Skeletal muscle tissue (tissue), 4 donors: ENCODE results near the gene CMTM2. TPM values are rescaled to one million over a fixed set of nuclear protein-coding genes. Genes with fewer than 3 reads are reported as not detected.
"Not testable (repeated sequence)": the region's sequence is repeated elsewhere in the genome, so short reads cannot be mapped to it uniquely, and the experiment has no call there.

ENCODE experiments used
- H3K27ac ChIP-seq: one replicate; pipeline ENCODE4 v1.7.0; 2013; ENCODE audit warnings: mild to moderate bottlenecking, low read depth, low read length, inconsistent platforms
- H3K27me3 ChIP-seq, 3 donors: one replicate each; pipeline ENCODE4 v1.7.0; 2013; ENCODE audit warnings: low read length in 3 of 3; ENCODE audit not compliant: control insufficient read depth in 3 of 3, insufficient read depth in 3 of 3
- H3K36me3 ChIP-seq, 3 donors: one replicate each; pipeline ENCODE4 v1.7.0; 2013; ENCODE audit warnings: low read length in 3 of 3; ENCODE audit not compliant: control insufficient read depth in 3 of 3, insufficient read depth in 3 of 3
- H3K4me1 ChIP-seq, 3 donors: one replicate each; pipeline ENCODE4 v1.7.0; 2013; ENCODE audit warnings: low read length in 3 of 3, mild to moderate bottlenecking in 3 of 3; ENCODE audit not compliant: control insufficient read depth in 3 of 3, insufficient read depth in 3 of 3
- H3K4me3 ChIP-seq, 3 donors: one replicate each; pipeline ENCODE4 v1.7.0; 2013; ENCODE audit warnings: low read length in 3 of 3
- H3K9ac ChIP-seq, 3 donors: one replicate each; pipeline ENCODE4 v1.7.0; 2013; ENCODE audit warnings: low read length in 3 of 3, mild to moderate bottlenecking in 3 of 3, moderate library complexity in 2 of 3, low read depth in 1 of 3
- H3K9me3 ChIP-seq, 3 donors: one replicate each; pipeline ENCODE4 v1.7.0; 2013; ENCODE audit warnings: low read length in 3 of 3; ENCODE audit not compliant: control insufficient read depth in 3 of 3
- total RNA-seq: library from RNA; depleted of rRNA; stranded (reverse); fragments of >200 nt; gene quantifications from one replicate; pipeline ENCODE4 v1.2.3, GENCODE V29; 2014
- donor health status: Osteomylitis.

The CMTM2 gene
- total RNA-seq, 1 donor from 2014 or later, result not detected

GRCh38 chr16:66566051-66566901 lies 13.0 kb upstream of the CMTM2 start, which contains the start of gene CMTM1:
Gene CMTM1 (plus strand): TSS chr16:66566439. CDS start chr16:66566514, 75 bp downstream.
- no peak within 1 kb of the TSS for H3K4me3 ChIP-seq
- H3K4me1 ChIP-seq, result no peaks in the 10 kb centered on the region
- H3K27ac ChIP-seq, result no peak within 1 kb of the TSS
- H3K27me3 ChIP-seq, result no peaks in the 10 kb centered on the region
- H3K9me3 ChIP-seq, result no peaks in the 10 kb centered on the region
- H3K9ac ChIP-seq, result no peak within 1 kb of the TSS
- H3K36me3 ChIP-seq, result peaks cover 0 to 9% (median 6%) of the 10 kb centered on the region in 3 donors

DNA sequence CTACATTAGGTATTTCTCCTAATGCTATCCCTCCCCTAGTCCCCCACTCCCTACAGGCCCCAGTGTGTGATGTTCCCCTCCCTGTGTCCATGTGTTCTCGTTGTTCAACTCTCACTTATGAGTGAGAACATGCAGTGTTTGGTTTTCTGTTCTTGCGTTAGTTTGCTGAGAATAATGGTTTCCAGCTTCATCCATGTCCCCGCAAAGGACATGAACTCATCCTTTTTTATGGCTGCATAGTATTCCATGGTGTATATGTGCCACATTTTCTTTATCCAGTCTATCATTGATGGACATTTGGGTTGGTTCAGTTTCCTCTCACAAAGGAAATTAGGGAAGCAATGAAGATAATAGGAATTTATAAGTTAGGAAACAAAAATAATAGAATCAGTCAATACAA lies 12.0 kb upstream of the CMTM2 start:
- H3K9ac ChIP-seq, H3K36me3 ChIP-seq: not testable (repeated sequence)

DNA sequence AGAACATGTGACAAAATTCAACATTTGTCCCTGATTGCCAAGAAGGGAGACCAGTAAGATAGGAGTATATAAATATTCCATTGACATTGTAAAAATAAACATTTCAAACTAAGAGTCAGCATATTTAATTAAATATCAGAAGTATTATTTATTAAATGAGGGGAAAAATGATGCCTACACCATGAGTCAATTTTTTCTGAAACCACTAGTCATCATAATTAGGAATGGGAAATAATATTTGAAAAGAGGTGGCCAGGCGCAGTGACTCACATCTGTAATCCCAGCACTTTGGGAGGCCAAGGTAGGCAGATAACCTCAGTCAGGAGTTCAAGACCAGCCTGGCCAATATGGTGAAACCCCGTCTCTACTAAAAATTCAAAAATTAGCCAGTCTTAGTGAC lies 10.9 kb upstream of the CMTM2 start:
- H3K9ac ChIP-seq, result no peak overlapping the region
- peaks cover 0 to 9% (median 6%) of the 10 kb centered on the region in 3 donors for H3K36me3 ChIP-seq
- peaks cover 0 to 3% (median 0%) of the 10 kb centered on the region in 3 donors for H3K27me3 ChIP-seq
- H3K4me3 ChIP-seq, result no peak overlapping the region
- no peaks in the 10 kb centered on the region for H3K9me3 ChIP-seq
- no peak overlapping the region for H3K27ac ChIP-seq
- H3K4me1 ChIP-seq, result no peaks in the 10 kb centered on the region

More for the DNA sequence above, 12.0 kb upstream of the CMTM2 start:
- not testable (repeated sequence) for H3K4me3 ChIP-seq, H3K4me1 ChIP-seq, H3K27me3 ChIP-seq, H3K27ac ChIP-seq, H3K9me3 ChIP-seq

DNA sequence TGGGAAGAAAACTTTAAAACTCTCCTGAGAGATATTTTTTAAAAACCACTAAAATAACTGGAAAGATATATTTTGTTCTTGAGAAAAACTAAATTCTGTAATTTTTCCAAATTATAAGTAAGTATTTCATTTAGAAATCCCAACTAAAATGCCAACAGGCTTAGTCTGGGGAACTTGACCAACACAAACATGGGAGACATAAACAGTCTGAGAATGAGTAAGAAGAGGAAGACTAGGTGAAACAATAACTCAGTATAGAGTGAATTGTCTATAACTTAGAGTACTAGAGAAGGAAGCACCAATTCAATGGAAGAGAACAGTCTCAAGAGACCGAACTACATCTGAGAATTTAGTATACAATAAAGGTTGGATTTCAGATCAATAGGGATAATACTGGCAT lies 10.1 kb upstream of the CMTM2 start:
- Histone ChIP-seq H3K4me3 (no peak overlapping the region), H3K27ac (no peak overlapping the region), H3K4me1 (no peaks in the 10 kb centered on the region), H3K36me3 (peaks cover 0 to 9% (median 6%) of the 10 kb centered on the region in 3 donors), H3K9me3 (no peaks in the 10 kb centered on the region), H3K9ac (no peak overlapping the region), H3K27me3 (peaks cover 0 to 3% (median 0%) of the 10 kb centered on the region in 3 donors)

- no peak overlapping the region for H3K4me3 ChIP-seq
- no peak overlapping the region for H3K9ac ChIP-seq
- no peaks in the 10 kb centered on the region for H3K4me1 ChIP-seq
Measured at GRCh38 chr16:66569827-66570405, 9.3 kb upstream of the CMTM2 start.

GRCh38 chr16:66572356-66572755 lies 6.9 kb upstream of the CMTM2 start:
- Histone ChIP-seq H3K4me3 (no peak overlapping the region), H3K27ac (no peak overlapping the region), H3K36me3 (no peaks in the 10 kb centered on the region), H3K4me1 (no peaks in the 10 kb centered on the region), H3K27me3 (peaks cover 0 to 10% (median 8%) of the 10 kb centered on the region in 3 donors), H3K9ac (no peak overlapping the region), H3K9me3 (no peaks in the 10 kb centered on the region)

More at GRCh38 chr16:66569827-66570405, 9.3 kb upstream of the CMTM2 start:
- no peak overlapping the region for H3K27ac ChIP-seq
- H3K9me3 ChIP-seq, result no peaks in the 10 kb centered on the region
- H3K36me3 ChIP-seq, result peaks cover 0 to 7% (median 6%) of the 10 kb centered on the region in 3 donors
- H3K27me3 ChIP-seq, result peaks cover 0 to 3% (median 0%) of the 10 kb centered on the region in 3 donors

- Histone ChIP-seq H3K9ac (no peak overlapping the region), H3K27ac (no peak overlapping the region), H3K27me3 (peaks cover 11 to 27% (median 25%) of the 10 kb centered on the region in 3 donors), H3K4me1 (peaks cover 10 to 12% (median 12%) of the 10 kb centered on the region in 3 donors), H3K4me3 (no peak overlapping the region), H3K9me3 (no peaks in the 10 kb centered on the region), H3K36me3 (no peaks in the 10 kb centered on the region)
Measured at GRCh38 chr16:66574081-66574480, 5.2 kb upstream of the CMTM2 start.

DNA sequence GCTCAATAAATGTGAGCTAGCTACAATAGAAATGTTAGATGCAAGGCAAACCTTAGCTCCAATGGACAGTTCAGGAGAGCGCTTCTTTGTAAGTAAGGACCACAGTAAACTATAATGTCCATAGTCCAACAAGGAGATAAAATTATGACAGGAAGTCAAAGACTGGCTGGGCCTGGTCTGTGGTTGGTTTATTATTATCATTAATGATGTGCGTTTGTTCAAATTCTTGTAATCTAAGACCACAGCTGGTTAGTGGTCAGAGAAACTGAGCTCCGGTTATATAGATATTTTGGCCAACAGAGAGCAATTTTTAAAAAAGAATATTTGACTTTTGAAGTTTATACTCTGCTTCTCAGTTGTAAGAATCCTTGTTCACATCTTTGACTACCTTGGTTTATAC lies 4.7 kb upstream of the CMTM2 start:
- Histone ChIP-seq H3K4me1 (peaks cover 13 to 16% (median 13%) of the 10 kb centered on the region in 3 donors), H3K27ac (no peak overlapping the region)

GRCh38 chr16:66575060-66575459 lies 4.2 kb upstream of the CMTM2 start:
- peaks cover 11 to 30% (median 29%) of the 10 kb centered on the region in 3 donors for H3K27me3 ChIP-seq
- no peaks in the 10 kb centered on the region for H3K36me3 ChIP-seq
- peaks cover 14 to 20% (median 16%) of the 10 kb centered on the region in 3 donors for H3K4me1 ChIP-seq
- H3K9me3 ChIP-seq, result no peaks in the 10 kb centered on the region
- H3K4me3 ChIP-seq, result no peak overlapping the region
- no peak overlapping the region for H3K27ac ChIP-seq
- H3K9ac ChIP-seq, result no peak overlapping the region

More for the DNA sequence above, 4.7 kb upstream of the CMTM2 start:
- Histone ChIP-seq H3K9me3 (no peaks in the 10 kb centered on the region), H3K4me3 (no peak overlapping the region), H3K27me3 (peaks cover 11 to 30% (median 29%) of the 10 kb centered on the region in 3 donors), H3K9ac (no peak overlapping the region), H3K36me3 (no peaks in the 10 kb centered on the region)

DNA sequence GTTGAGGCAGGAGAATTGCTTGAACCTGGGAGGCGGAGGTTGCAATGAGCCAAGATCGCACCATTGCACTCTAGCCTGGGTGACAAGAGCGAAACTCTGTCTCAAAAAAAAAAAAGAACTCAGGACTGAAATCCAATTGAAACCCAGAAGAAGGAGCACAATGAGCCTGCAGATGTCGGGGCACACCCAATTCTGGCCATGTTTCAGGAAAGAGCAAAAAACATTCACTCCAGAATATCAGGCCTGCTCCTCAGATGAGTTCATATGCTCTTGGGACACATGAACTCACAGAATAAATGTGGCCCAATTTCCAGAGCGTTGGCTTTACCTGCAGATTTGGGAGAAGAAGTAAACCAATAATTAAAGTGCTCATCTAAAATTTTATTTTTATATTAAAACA lies 3.0 kb upstream of the CMTM2 start:
- H3K36me3 ChIP-seq, result no peaks in the 10 kb centered on the region

More for the DNA sequence above, 3.0 kb upstream of the CMTM2 start:
- no peaks in the 10 kb centered on the region for H3K9me3 ChIP-seq
- no peak overlapping the region for H3K9ac ChIP-seq
- peaks cover 11 to 30% (median 29%) of the 10 kb centered on the region in 3 donors for H3K27me3 ChIP-seq
- H3K27ac ChIP-seq, result no peak overlapping the region
- H3K4me3 ChIP-seq, result no peak overlapping the region
- peaks cover 26 to 32% (median 27%) of the 10 kb centered on the region in 3 donors for H3K4me1 ChIP-seq
